Measurements from ENCODE around the gene GSTM4. TPM values are rescaled to one million over a fixed set of nuclear protein-coding genes. Genes with fewer than 3 reads are reported as not detected.

The GSTM4 gene
- total and polyA plus RNA-seq, 2 of the 8 experiments (the other 6 are each of a cell fraction or from before 2014, with no cell fraction given) = 11.3 to 31.4 TPM

DNA sequence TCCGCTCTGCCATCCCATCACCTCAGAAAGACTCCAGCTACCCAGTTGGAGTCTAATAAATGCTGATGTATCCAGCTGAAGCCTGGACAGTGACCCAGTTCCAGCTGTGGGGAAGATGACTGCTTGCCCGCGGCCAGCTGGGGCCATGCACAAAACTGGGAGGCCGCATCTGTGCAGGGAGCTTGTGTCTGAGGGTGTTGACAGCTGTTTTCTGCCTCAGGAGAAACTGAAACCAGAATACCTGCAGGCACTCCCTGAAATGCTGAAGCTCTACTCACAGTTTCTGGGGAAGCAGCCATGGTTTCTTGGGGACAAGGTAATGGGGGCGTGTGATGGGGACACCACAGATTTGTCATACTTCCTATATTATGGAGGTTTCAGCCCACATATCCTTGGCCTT is 15.2 kb downstream of the GSTM4 start (continued):
- TF ChIP-seq CHD7 (IDR thresholded peaks at IDR 0.05; ENCODE audit: insufficient replicate concordance, low read length) = no peak
- no peak for TF ChIP-seq TAF7 (optimal IDR thresholded peaks at IDR 0.05; ENCODE audit: borderline replicate concordance, low read depth, low read length)
- TF ChIP-seq KDM4A (IDR thresholded peaks at IDR 0.05; ENCODE audit: low read depth, low read length, severe bottlenecking) = no peak
- no peak for TF ChIP-seq SP1 (IDR thresholded peaks at IDR 0.05; ENCODE audit: low read depth, low read length)
- no peak for TF ChIP-seq RXRA (IDR thresholded peaks at IDR 0.05; ENCODE audit: insufficient read depth, low read depth, low read length)
- no peak for TF ChIP-seq TBP (IDR thresholded peaks at IDR 0.05; ENCODE audit: low read depth, low read length)
- no peak for TF ChIP-seq BCL11A (IDR thresholded peaks at IDR 0.05; ENCODE audit: low read depth in 2 of 2, low read length in 2 of 2)
